Caco-2 (cell line): Measurements from ENCODE around the gene FAF2. TPM values are rescaled to one million over a fixed set of nuclear protein-coding genes. Genes with fewer than 3 reads are reported as not detected.

Experiments
- BruUV-seq: library from RNA; stranded (reverse); fragments of 400-500 nt; replicated peaks from 2 replicates; lab custom pipeline; 2021; lab: Mats Ljungman, UMichigan
- CTCF ChIA-PET: fragments of 300-600 bp; sonication (Branson Sonifier 250); formaldehyde crosslinking; loops from one replicate; lab custom pipeline; 2022; ENCODE audit warnings: antibody characterized with exemption; lab: Charles Lee
- POLR2A ChIA-PET: fragments of 300-600 bp; sonication (Branson Sonifier 250); formaldehyde crosslinking; loops from one replicate; lab custom pipeline; 2022; ENCODE audit warnings: antibody characterized with exemption; lab: Charles Lee
- DNase-seq, 2 experiments: peaks; one replicate each; pipeline versions ENCODE4 v3.0.0 to v3.0.0-alpha.2; 2020 to 2022
- H3K27me3 ChIP-seq: replicated peaks from 2 replicates; pipeline ENCODE4 v1.6.0; 2011; ENCODE audit warnings: low read length; ENCODE audit not compliant: control insufficient read depth, insufficient read depth
- H3K36me3 ChIP-seq: 2 replicates; pipeline ENCODE4 v1.5.1; 2011; ENCODE audit warnings: low read length; ENCODE audit not compliant: control insufficient read depth, insufficient read depth
- H3K4me1 ChIP-seq: fragments of 250-450 bp; sonication (Bioruptor Pico); 2 replicates; pipeline ENCODE4 v1.5.1; 2020; ENCODE audit warnings: mild to moderate bottlenecking
- H3K4me3 ChIP-seq: 2 replicates; pipeline ENCODE4 v1.5.1; 2011; ENCODE audit warnings: low read depth, mild to moderate bottlenecking, control low read depth, low read length
- H3K9me3 ChIP-seq: fragments of 250-450 bp; sonication (Bioruptor Pico); 2 replicates; pipeline ENCODE4 v1.5.1; 2020; ENCODE audit warnings: mild to moderate bottlenecking, moderate library complexity
- H3K27ac Mint-ChIP-seq: one replicate; pipeline ENCODE4 v1.8.0; 2022; ENCODE audit warnings: mixed read lengths; ENCODE audit not compliant: unreplicated experiment
- H3K27me3 Mint-ChIP-seq: one replicate; pipeline ENCODE4 v1.8.0; 2022; ENCODE audit warnings: mixed read lengths; ENCODE audit not compliant: insufficient read depth, unreplicated experiment
- H3K36me3 Mint-ChIP-seq: one replicate; pipeline ENCODE4 v1.8.0; 2022; ENCODE audit warnings: mild to moderate bottlenecking, mixed read lengths; ENCODE audit not compliant: insufficient read depth, unreplicated experiment
- H3K4me1 Mint-ChIP-seq: one replicate; pipeline ENCODE4 v1.8.0; 2022; ENCODE audit warnings: low read depth, mixed read lengths; ENCODE audit not compliant: unreplicated experiment
- H3K4me3 Mint-ChIP-seq: one replicate; pipeline ENCODE4 v1.8.0; 2022; ENCODE audit warnings: mild to moderate bottlenecking, moderate library complexity, mixed read lengths; ENCODE audit not compliant: unreplicated experiment
- H3K9me3 Mint-ChIP-seq: one replicate; pipeline ENCODE4 v1.8.0; 2022; ENCODE audit warnings: mixed read lengths; ENCODE audit not compliant: unreplicated experiment
- CTCF ChIP-seq, 2 experiments: fragments of 200-600 bp in 1 of 2; IDR thresholded peaks; 1 replicate in 1 of 2; 2 replicates in 1 of 2; pipeline versions ENCODE4 v1.5.1 to v1.8.0; 2011 to 2022; ENCODE audit warnings: antibody characterized with exemption in 1 of 2, control low read depth in 1 of 2, inconsistent platforms in 1 of 2, low read depth in 1 of 2, low read length in 1 of 2, mild to moderate bottlenecking in 1 of 2, moderate library complexity in 1 of 2; ENCODE audit not compliant: insufficient read depth in 1 of 2, severe bottlenecking in 1 of 2, unreplicated experiment in 1 of 2
- intact Hi-C: fragments of 100-400 bp; cut with micrococcal nuclease; formaldehyde crosslinking; loops from one replicate; pipeline ENCODE4 v1.10.0; 2022; ENCODE audit not compliant: unreplicated experiment
- total RNA-seq: library from RNA; stranded (reverse); gene quantifications from 2 replicates; pipeline ENCODE4 v1.2.3, GENCODE V29; 2022

The FAF2 gene
- total RNA-seq, 1 experiment from 2014 or later = 55.5 TPM

- no peak for TF ChIP-seq CTCF (IDR thresholded peaks at IDR 0.05; ENCODE audit: insufficient read depth in 1 of 2, low read depth in 1 of 2, low read length in 1 of 2, severe bottlenecking in 1 of 2, unreplicated experiment in 1 of 2)
- no peak for DNase-seq
- BruUV-seq = no TSS peak
- Mint-ChIP-seq H3K27me3 (no peaks in the 10 kb centered on the region), H3K4me3 (no peak overlapping the region), H3K4me1 (peaks cover 5% of the 10 kb centered on the region), H3K9me3 (no peaks in the 10 kb centered on the region), H3K36me3 (peaks cover 27% of the 10 kb centered on the region), H3K27ac (peak overlapping the region; percentile 27)
- intact Hi-C loops = no loop called here
- Histone ChIP-seq H3K27me3 (no peaks in the 10 kb centered on the region), H3K36me3 (peaks cover 5% of the 10 kb centered on the region), H3K4me3 (no peak overlapping the region), H3K4me1 (no peaks in the 10 kb centered on the region), H3K9me3 (no peaks in the 10 kb centered on the region)
- CTCF ChIA-PET = no interaction called here
- POLR2A ChIA-PET = no interaction called here
Measured at GRCh38 chr5:176529116-176529740, 81.0 kb downstream of the FAF2 start.

- Mint-ChIP-seq H3K4me3 (no peak overlapping the region), H3K9me3 (no peaks in the 10 kb centered on the region), H3K27me3 (no peaks in the 10 kb centered on the region), H3K27ac (peak overlapping the region; percentile 27), H3K36me3 (peaks cover 30% of the 10 kb centered on the region), H3K4me1 (peaks cover 5% of the 10 kb centered on the region)
- no peak for DNase-seq
- Histone ChIP-seq H3K9me3 (no peaks in the 10 kb centered on the region), H3K27me3 (no peaks in the 10 kb centered on the region), H3K4me3 (no peak overlapping the region), H3K36me3 (peaks cover 7% of the 10 kb centered on the region), H3K4me1 (no peaks in the 10 kb centered on the region)
- no peak for TF ChIP-seq CTCF (IDR thresholded peaks at IDR 0.05; ENCODE audit: insufficient read depth in 1 of 2, low read depth in 1 of 2, low read length in 1 of 2, severe bottlenecking in 1 of 2, unreplicated experiment in 1 of 2)
- no TSS peak for BruUV-seq
- POLR2A ChIA-PET = no interaction called here
- CTCF ChIA-PET = no interaction called here
- intact Hi-C loops = no loop called here
Measured at GRCh38 chr5:176529741-176530141, 81.6 kb downstream of the FAF2 start.

- H3K4me3 Mint-ChIP-seq = no peak overlapping the region
- intact Hi-C loops = no loop called here
- Histone ChIP-seq H3K4me3 (no peak overlapping the region), H3K27me3 (no peaks in the 10 kb centered on the region), H3K4me1 (no peaks in the 10 kb centered on the region), H3K9me3 (no peaks in the 10 kb centered on the region), H3K36me3 (peaks cover 11% of the 10 kb centered on the region)
- no peaks in the 10 kb centered on the region for H3K27me3 Mint-ChIP-seq
- peaks cover 34% of the 10 kb centered on the region for H3K36me3 Mint-ChIP-seq
- no peak overlapping the region for H3K27ac Mint-ChIP-seq
- ChIA-PET CTCF (no interaction called here), POLR2A (no interaction called here)
- peaks cover 5% of the 10 kb centered on the region for H3K4me1 Mint-ChIP-seq
- TF ChIP-seq CTCF (IDR thresholded peaks at IDR 0.05; ENCODE audit: insufficient read depth in 1 of 2, low read depth in 1 of 2, low read length in 1 of 2, severe bottlenecking in 1 of 2, unreplicated experiment in 1 of 2) = no peak
- H3K9me3 Mint-ChIP-seq = no peaks in the 10 kb centered on the region
- DNase-seq = no peak
- no TSS peak for BruUV-seq
Measured at GRCh38 chr5:176530393-176530982, 82.3 kb downstream of the FAF2 start.
